Measurements from ENCODE around the gene EIF2D.
"Not testable (repeated sequence)": the region's sequence is repeated elsewhere in the genome, so short reads cannot be mapped to it uniquely, and the experiment has no call there.

The EIF2D gene

GRCh38 chr1:206586501-206587445 lies 25.5 kb downstream of the EIF2D start:
- DNase-seq: no peak

- no peak for DNase-seq
Observed at GRCh38 chr1:206584683-206585082, 27.6 kb downstream of the EIF2D start.

GRCh38 chr1:206583707-206584648 lies 28.3 kb downstream of the EIF2D start:
- DNase-seq: peak; percentile 51

- no peak for DNase-seq
Observed at GRCh38 chr1:206582971-206583706, 29.1 kb downstream of the EIF2D start.

- DNase-seq: no peak
Observed at GRCh38 chr1:206582537-206582936, 29.7 kb downstream of the EIF2D start.

GRCh38 chr1:206581571-206581981 lies 30.7 kb downstream of the EIF2D start:
- DNase-seq: no peak

GRCh38 chr1:206581114-206581497 lies 31.2 kb downstream of the EIF2D start:
- DNase-seq: not testable (repeated sequence)

- no peak for DNase-seq
Observed at GRCh38 chr1:206580438-206581113, 31.7 kb downstream of the EIF2D start.

- peak; percentile 28 for DNase-seq
Observed at GRCh38 chr1:206579747-206580437, 32.4 kb downstream of the EIF2D start.

GRCh38 chr1:206578978-206579374 lies 33.3 kb downstream of the EIF2D start:
- DNase-seq: no peak

GRCh38 chr1:206578068-206578977 lies 33.9 kb downstream of the EIF2D start:
- no peak for DNase-seq

GRCh38 chr1:206577626-206578025 lies 34.6 kb downstream of the EIF2D start:
- no peak for DNase-seq

GRCh38 chr1:206575894-206576737 lies 36.1 kb downstream of the EIF2D start:
- DNase-seq: no peak

- no peak for DNase-seq
Observed at GRCh38 chr1:206575165-206575893, 36.9 kb downstream of the EIF2D start.

- no peak for DNase-seq
Observed at GRCh38 chr1:206573762-206574161, 38.5 kb downstream of the EIF2D start.

GRCh38 chr1:206573319-206573718 lies 38.9 kb downstream of the EIF2D start:
- DNase-seq: no peak

- DNase-seq: no peak
Observed at GRCh38 chr1:206572835-206573234, 39.4 kb downstream of the EIF2D start.

- DNase-seq: no peak
Observed at GRCh38 chr1:206570529-206570928, 41.7 kb downstream of the EIF2D start.

- DNase-seq: no peak
Observed at GRCh38 chr1:206569556-206569955, 42.7 kb downstream of the EIF2D start.
